ENCODE measurements around the gene STK32C.

The STK32C gene

GRCh38 chr10:132195366-132196075, 112.2 kb downstream of the STK32C start:
- no peak overlapping the region for H3K4me3 ChIP-seq (ENCODE audit: control insufficient read depth, low read depth, low read length)
- no peak for DNase-seq (ENCODE audit: low read depth)
- TF ChIP-seq CTCF (conservative IDR thresholded peaks at IDR 0.05; ENCODE audit: control insufficient read depth, insufficient read depth, low read depth, low read length), result no peak

GRCh38 chr10:132194726-132195125, 113.0 kb downstream of the STK32C start:
- no peak for TF ChIP-seq CTCF (conservative IDR thresholded peaks at IDR 0.05; ENCODE audit: control insufficient read depth, insufficient read depth, low read depth, low read length)

GRCh38 chr10:132193907-132194552, 113.7 kb downstream of the STK32C start:
- no peak overlapping the region for H3K4me3 ChIP-seq (ENCODE audit: control insufficient read depth, low read depth, low read length)
- DNase-seq (ENCODE audit: low read depth), result no peak
- no peak for TF ChIP-seq CTCF (conservative IDR thresholded peaks at IDR 0.05; ENCODE audit: control insufficient read depth, insufficient read depth, low read depth, low read length)

More at GRCh38 chr10:132194726-132195125, 113.0 kb downstream of the STK32C start:
- H3K4me3 ChIP-seq (ENCODE audit: control insufficient read depth, low read depth, low read length), result no peak overlapping the region
- no peak for DNase-seq (ENCODE audit: low read depth)

GRCh38 chr10:132192991-132193665, 114.6 kb downstream of the STK32C start:
- no peak overlapping the region for H3K4me3 ChIP-seq (ENCODE audit: control insufficient read depth, low read depth, low read length)
- no peak for TF ChIP-seq CTCF (conservative IDR thresholded peaks at IDR 0.05; ENCODE audit: control insufficient read depth, insufficient read depth, low read depth, low read length)
- no peak for DNase-seq (ENCODE audit: low read depth)

- TF ChIP-seq CTCF (conservative IDR thresholded peaks at IDR 0.05; ENCODE audit: control insufficient read depth, insufficient read depth, low read depth, low read length), result no peak
- no peak for DNase-seq (ENCODE audit: low read depth)
- H3K4me3 ChIP-seq (ENCODE audit: control insufficient read depth, low read depth, low read length), result no peak overlapping the region
Observed at GRCh38 chr10:132192076-132192975, 115.4 kb downstream of the STK32C start.

GRCh38 chr10:132189810-132190422, 117.8 kb downstream of the STK32C start:
- no peak for DNase-seq (ENCODE audit: low read depth)
- no peak for TF ChIP-seq CTCF (conservative IDR thresholded peaks at IDR 0.05; ENCODE audit: control insufficient read depth, insufficient read depth, low read depth, low read length)
- H3K4me3 ChIP-seq (ENCODE audit: control insufficient read depth, low read depth, low read length), result no peak overlapping the region

All from fibroblast of mammary gland (primary cell).